ENCODE measurements around the gene CDY1. TPM values are rescaled to one million over a fixed set of nuclear protein-coding genes. Genes with fewer than 3 reads are reported as not detected.

The CDY1 gene, protein sequence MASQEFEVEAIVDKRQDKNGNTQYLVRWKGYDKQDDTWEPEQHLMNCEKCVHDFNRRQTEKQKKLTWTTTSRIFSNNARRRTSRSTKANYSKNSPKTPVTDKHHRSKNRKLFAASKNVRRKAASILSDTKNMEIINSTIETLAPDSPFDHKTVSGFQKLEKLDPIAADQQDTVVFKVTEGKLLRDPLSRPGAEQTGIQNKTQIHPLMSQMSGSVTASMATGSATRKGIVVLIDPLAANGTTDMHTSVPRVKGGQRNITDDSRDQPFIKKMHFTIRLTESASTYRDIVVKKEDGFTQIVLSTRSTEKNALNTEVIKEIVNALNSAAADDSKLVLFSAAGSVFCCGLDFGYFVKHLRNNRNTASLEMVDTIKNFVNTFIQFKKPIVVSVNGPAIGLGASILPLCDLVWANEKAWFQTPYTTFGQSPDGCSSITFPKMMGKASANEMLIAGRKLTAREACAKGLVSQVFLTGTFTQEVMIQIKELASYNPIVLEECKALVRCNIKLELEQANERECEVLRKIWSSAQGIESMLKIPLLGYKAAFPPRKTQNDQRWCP
- total RNA-seq = not detected in 2 replicates

DNA sequence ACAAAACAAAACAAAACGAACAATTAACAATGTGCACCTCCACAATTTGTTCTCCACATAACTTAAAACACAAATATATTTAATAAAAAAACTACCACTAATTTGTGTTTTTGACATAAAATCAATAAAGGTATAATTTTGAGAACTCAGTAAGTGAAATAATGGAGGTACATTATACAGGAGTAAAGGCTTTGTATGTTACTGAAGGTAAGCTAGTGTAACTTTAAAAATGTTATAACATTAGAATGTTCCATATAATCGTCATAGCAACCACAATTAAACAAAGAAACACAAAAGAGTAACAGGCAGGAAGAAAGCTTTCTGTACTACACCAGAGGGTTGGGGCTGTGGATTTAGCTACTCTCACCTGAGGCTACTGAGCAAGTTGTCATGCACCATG is at the start of gene CDY1:
Gene CDY1 (plus strand): TSS at position 301 of the 400 bp plus-strand sequence. CDS start 326 bp downstream, outside the sequence.

